ENCODE data around the gene PTPN6.

The PTPN6 gene

GRCh38 chr12:6955108-6956020 is 4.2 kb downstream of the PTPN6 start:
- Mint-ChIP-seq H3K36me3 (peaks cover 29% of the 10 kb centered on the region), H3K9me3 (ENCODE audit: low read depth) (no peaks in the 10 kb centered on the region), H3K27ac (peak overlapping the region; percentile 98), H3K4me3 (peak overlapping the region; percentile 97), H3K4me1 (ENCODE audit: low read depth) (peaks cover 69% of the 10 kb centered on the region), H3K27me3 (no peaks in the 10 kb centered on the region)

- peaks cover 70% of the 10 kb centered on the region for H3K4me1 Mint-ChIP-seq (ENCODE audit: low read depth)
- H3K27ac Mint-ChIP-seq = peak overlapping the region; percentile 94
- peaks cover 32% of the 10 kb centered on the region for H3K36me3 Mint-ChIP-seq
- H3K9me3 Mint-ChIP-seq (ENCODE audit: low read depth) = no peaks in the 10 kb centered on the region
- H3K4me3 Mint-ChIP-seq = peak overlapping the region; percentile 97
- no peaks in the 10 kb centered on the region for H3K27me3 Mint-ChIP-seq
Measured at GRCh38 chr12:6956021-6956727, 5.0 kb downstream of the PTPN6 start.

GRCh38 chr12:6957151-6957701 is 6.1 kb downstream of the PTPN6 start:
- Mint-ChIP-seq H3K4me1 (ENCODE audit: low read depth) (peaks cover 81% of the 10 kb centered on the region), H3K36me3 (peaks cover 30% of the 10 kb centered on the region), H3K27me3 (no peaks in the 10 kb centered on the region), H3K27ac (peak overlapping the region; percentile 94), H3K9me3 (ENCODE audit: low read depth) (no peaks in the 10 kb centered on the region), H3K4me3 (peak overlapping the region; percentile 97)

GRCh38 chr12:6957741-6958608 is 6.8 kb downstream of the PTPN6 start:
- H3K36me3 Mint-ChIP-seq = peaks cover 23% of the 10 kb centered on the region

GRCh38 chr12:6958609-6959057 is 7.5 kb downstream of the PTPN6 start:
- H3K27ac Mint-ChIP-seq = peak overlapping the region; percentile 99
- peaks cover 84% of the 10 kb centered on the region for H3K4me1 Mint-ChIP-seq (ENCODE audit: low read depth)
- peak overlapping the region; percentile 97 for H3K4me3 Mint-ChIP-seq
- H3K9me3 Mint-ChIP-seq (ENCODE audit: low read depth) = no peaks in the 10 kb centered on the region
- no peaks in the 10 kb centered on the region for H3K27me3 Mint-ChIP-seq
- H3K36me3 Mint-ChIP-seq = peaks cover 20% of the 10 kb centered on the region

More at GRCh38 chr12:6957741-6958608, 6.8 kb downstream of the PTPN6 start:
- Mint-ChIP-seq H3K27ac (peak overlapping the region; percentile 99), H3K9me3 (ENCODE audit: low read depth) (no peaks in the 10 kb centered on the region), H3K4me1 (ENCODE audit: low read depth) (peaks cover 84% of the 10 kb centered on the region), H3K4me3 (peak overlapping the region; percentile 97), H3K27me3 (no peaks in the 10 kb centered on the region)

- Mint-ChIP-seq H3K4me1 (ENCODE audit: low read depth) (peaks cover 84% of the 10 kb centered on the region), H3K4me3 (peak overlapping the region; percentile 97), H3K27ac (peak overlapping the region; percentile 99), H3K27me3 (no peaks in the 10 kb centered on the region), H3K9me3 (ENCODE audit: low read depth) (no peaks in the 10 kb centered on the region), H3K36me3 (peaks cover 20% of the 10 kb centered on the region)
Measured at GRCh38 chr12:6959058-6959804, 8.1 kb downstream of the PTPN6 start.

- peak overlapping the region; percentile 87 for H3K4me3 Mint-ChIP-seq
- H3K27me3 Mint-ChIP-seq = no peaks in the 10 kb centered on the region
- peaks cover 18% of the 10 kb centered on the region for H3K36me3 Mint-ChIP-seq
- H3K4me1 Mint-ChIP-seq (ENCODE audit: low read depth) = peaks cover 83% of the 10 kb centered on the region
- no peaks in the 10 kb centered on the region for H3K9me3 Mint-ChIP-seq (ENCODE audit: low read depth)
- peak overlapping the region; percentile 99 for H3K27ac Mint-ChIP-seq
Measured at GRCh38 chr12:6959805-6960592, 8.8 kb downstream of the PTPN6 start.

GRCh38 chr12:6960593-6961277 is 9.6 kb downstream of the PTPN6 start:
- Mint-ChIP-seq H3K36me3 (peaks cover 22% of the 10 kb centered on the region), H3K27ac (peak overlapping the region; percentile 99), H3K4me3 (peak overlapping the region; percentile 87), H3K27me3 (no peaks in the 10 kb centered on the region), H3K4me1 (ENCODE audit: low read depth) (peaks cover 84% of the 10 kb centered on the region), H3K9me3 (ENCODE audit: low read depth) (no peaks in the 10 kb centered on the region)

GRCh38 chr12:6961278-6961694 is 10.1 kb downstream of the PTPN6 start:
- Mint-ChIP-seq H3K4me3 (peak overlapping the region; percentile 87), H3K36me3 (peaks cover 24% of the 10 kb centered on the region), H3K9me3 (ENCODE audit: low read depth) (no peaks in the 10 kb centered on the region), H3K4me1 (ENCODE audit: low read depth) (peaks cover 83% of the 10 kb centered on the region), H3K27ac (peak overlapping the region; percentile 99), H3K27me3 (no peaks in the 10 kb centered on the region)

GRCh38 chr12:6961695-6962284 is 10.6 kb downstream of the PTPN6 start:
- Mint-ChIP-seq H3K27ac (peak overlapping the region; percentile 99), H3K36me3 (peaks cover 23% of the 10 kb centered on the region), H3K4me1 (ENCODE audit: low read depth) (peaks cover 81% of the 10 kb centered on the region), H3K27me3 (no peaks in the 10 kb centered on the region), H3K9me3 (ENCODE audit: low read depth) (no peaks in the 10 kb centered on the region), H3K4me3 (peak overlapping the region; percentile 87)

GRCh38 chr12:6962285-6963015 is 11.3 kb downstream of the PTPN6 start:
- peak overlapping the region; percentile 99 for H3K27ac Mint-ChIP-seq
- H3K4me3 Mint-ChIP-seq = peak overlapping the region; percentile 87
- peaks cover 20% of the 10 kb centered on the region for H3K36me3 Mint-ChIP-seq

More at GRCh38 chr12:6962285-6963015, 11.3 kb downstream of the PTPN6 start:
- Mint-ChIP-seq H3K27me3 (no peaks in the 10 kb centered on the region), H3K4me1 (ENCODE audit: low read depth) (peaks cover 79% of the 10 kb centered on the region), H3K9me3 (ENCODE audit: low read depth) (no peaks in the 10 kb centered on the region)

All from activated naive CD8-positive, alpha-beta T cell (primary cell).